Activated naive CD4-positive, alpha-beta T cell treated with anti-CD3 and anti-CD28 coated beads, Interleukin-2, amount 50 U/mL, for 16 hours (primary cell): ENCODE results near the gene C14orf39.
"Not testable (repeated sequence)": the region's sequence is repeated elsewhere in the genome, so short reads cannot be mapped to it uniquely, and the experiment has no call there.

ENCODE experiments used
- DNase-seq: peaks from one replicate; pipeline ENCODE4 v3.0.0-alpha.2; 2020

The C14orf39 gene

GRCh38 chr14:60490270-60490669, 4.4 kb upstream of the C14orf39 start:
- no peak for DNase-seq

GRCh38 chr14:60488175-60488574, 2.3 kb upstream of the C14orf39 start:
- no peak for DNase-seq

- no peak for DNase-seq
Observed at GRCh38 chr14:60487211-60487610, 1.3 kb upstream of the C14orf39 start.

- DNase-seq = no peak
Observed at GRCh38 chr14:60485057-60485597, 736 bp downstream of the C14orf39 start.

GRCh38 chr14:60482743-60483142, 3.1 kb downstream of the C14orf39 start:
- no peak for DNase-seq

GRCh38 chr14:60480248-60480647, 5.6 kb downstream of the C14orf39 start:
- DNase-seq = not testable (repeated sequence)

- DNase-seq = no peak
Observed at GRCh38 chr14:60455875-60456274, 30.0 kb downstream of the C14orf39 start.

GRCh38 chr14:60430276-60430675, 55.6 kb downstream of the C14orf39 start:
- DNase-seq = no peak

- DNase-seq = no peak
Observed at GRCh38 chr14:60420050-60420449, 65.8 kb downstream of the C14orf39 start.

- DNase-seq = not testable (repeated sequence)
Observed at GRCh38 chr14:60397550-60397949, 88.3 kb downstream of the C14orf39 start.

GRCh38 chr14:60396718-60397343, 89.0 kb downstream of the C14orf39 start:
- DNase-seq = no peak
